ENCODE results near the gene NNMT.

The NNMT gene

DNA sequence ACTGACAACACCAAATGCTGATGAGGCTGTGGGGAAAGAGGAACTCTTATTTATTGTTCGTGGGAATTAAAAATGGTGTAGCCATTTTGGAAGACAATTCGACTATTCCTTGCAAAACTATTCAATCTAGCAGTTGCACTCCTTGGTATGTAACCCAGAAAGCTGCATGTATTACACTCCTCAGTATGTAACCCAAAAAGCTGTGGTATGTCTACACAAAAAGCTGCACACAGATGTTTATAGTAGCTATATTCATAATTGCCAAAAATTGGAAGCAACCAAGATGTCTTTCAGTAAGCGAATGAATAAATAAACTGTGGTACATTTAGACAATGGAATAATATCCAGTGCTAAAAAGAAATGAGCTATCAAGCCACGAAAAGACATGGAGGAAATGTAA lies 4.9 kb downstream of the NNMT start:
- no peaks in the 10 kb centered on the region for H3K36me3 ChIP-seq (ENCODE audit: insufficient read depth, low read length)
- H3K9ac ChIP-seq (ENCODE audit: low read depth, low read length): no peak overlapping the region
- no peaks in the 10 kb centered on the region; the same call in 1 of the 2 replicates for H3K4me1 ChIP-seq (ENCODE audit: insufficient read depth, low read length)
- H3K9me3 ChIP-seq (ENCODE audit: control insufficient read depth, insufficient read depth, low read length): 0 out of 2 replicates have a peak, but pooled peaks cover 5% of the 10 kb centered on the region

DNA sequence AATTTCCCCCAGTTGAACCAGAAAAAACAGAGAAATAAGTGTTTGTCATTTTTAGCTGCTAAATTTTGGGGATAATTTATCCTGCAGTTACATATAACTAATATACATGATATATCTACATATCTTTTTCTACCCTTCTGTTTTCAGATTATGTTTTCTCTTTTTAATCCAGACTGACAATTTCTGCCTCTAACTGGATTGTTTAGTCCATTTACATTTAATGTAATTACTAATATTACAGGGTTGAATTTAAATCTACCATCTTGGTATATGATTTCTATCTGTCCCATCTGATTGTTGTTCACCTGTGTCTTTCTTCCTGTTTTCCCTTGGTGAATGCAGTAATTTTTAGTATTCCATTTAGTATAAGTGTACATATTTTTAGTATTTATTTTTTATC lies 5.7 kb downstream of the NNMT start:
- Histone ChIP-seq H3K4me1 (ENCODE audit: insufficient read depth, low read length) (no peaks in the 10 kb centered on the region), H3K9ac (ENCODE audit: low read depth, low read length) (no peak overlapping the region), H3K36me3 (ENCODE audit: insufficient read depth, low read length) (no peaks in the 10 kb centered on the region), H3K9me3 (ENCODE audit: control insufficient read depth, insufficient read depth, low read length) (0 out of 2 replicates have a peak, but pooled peaks cover 5% of the 10 kb centered on the region)

DNA sequence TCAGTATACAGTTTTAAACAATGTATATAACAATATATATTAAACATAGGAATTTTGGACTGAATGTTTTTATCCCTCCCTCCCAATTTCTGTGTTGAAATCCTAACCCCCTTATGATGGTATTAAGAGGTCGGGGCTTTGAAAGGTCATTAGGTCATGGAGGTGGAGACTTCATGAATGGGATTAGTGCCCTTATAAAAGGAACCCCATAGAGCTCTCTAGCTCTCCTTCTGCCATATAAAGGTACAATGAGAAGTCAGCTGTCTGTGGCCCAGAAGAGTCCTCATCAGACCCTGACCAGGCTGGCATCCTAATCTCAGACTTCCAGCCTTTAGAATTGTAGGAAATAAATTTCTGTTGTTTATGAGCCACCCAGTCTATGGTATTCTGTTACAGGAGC lies 6.5 kb downstream of the NNMT start:
- Histone ChIP-seq H3K4me1 (ENCODE audit: insufficient read depth, low read length) (no peaks in the 10 kb centered on the region), H3K9me3 (ENCODE audit: control insufficient read depth, insufficient read depth, low read length) (0 out of 2 replicates have a peak, but pooled peaks cover 5% of the 10 kb centered on the region), H3K9ac (ENCODE audit: low read depth, low read length) (no peak overlapping the region), H3K36me3 (ENCODE audit: insufficient read depth, low read length) (no peaks in the 10 kb centered on the region)

DNA sequence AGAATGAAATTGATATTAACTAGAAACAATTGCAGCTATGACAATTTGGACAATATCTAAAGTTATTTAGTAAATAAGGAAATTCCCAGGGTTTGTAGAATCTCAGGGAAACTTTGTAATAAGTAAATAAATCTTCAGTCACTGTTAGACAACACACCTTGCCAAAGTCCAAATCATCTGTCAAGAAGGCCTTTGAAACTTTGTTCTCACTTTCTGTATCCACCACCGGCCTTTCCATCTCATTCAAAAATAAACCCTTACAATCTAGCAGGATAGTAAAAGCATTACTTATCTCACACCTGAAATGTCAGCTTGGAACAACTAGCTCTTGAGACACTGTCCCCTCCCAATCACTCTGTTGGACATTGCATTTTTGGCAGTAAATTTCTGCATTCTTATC lies 7.9 kb downstream of the NNMT start:
- Histone ChIP-seq H3K9ac (ENCODE audit: low read depth, low read length) (no peak overlapping the region), H3K9me3 (ENCODE audit: control insufficient read depth, insufficient read depth, low read length) (0 out of 2 replicates have a peak, but pooled peaks cover 5% of the 10 kb centered on the region), H3K4me1 (ENCODE audit: insufficient read depth, low read length) (no peaks in the 10 kb centered on the region; the same call in 1 of the 2 replicates), H3K36me3 (ENCODE audit: insufficient read depth, low read length) (no peaks in the 10 kb centered on the region)

DNA sequence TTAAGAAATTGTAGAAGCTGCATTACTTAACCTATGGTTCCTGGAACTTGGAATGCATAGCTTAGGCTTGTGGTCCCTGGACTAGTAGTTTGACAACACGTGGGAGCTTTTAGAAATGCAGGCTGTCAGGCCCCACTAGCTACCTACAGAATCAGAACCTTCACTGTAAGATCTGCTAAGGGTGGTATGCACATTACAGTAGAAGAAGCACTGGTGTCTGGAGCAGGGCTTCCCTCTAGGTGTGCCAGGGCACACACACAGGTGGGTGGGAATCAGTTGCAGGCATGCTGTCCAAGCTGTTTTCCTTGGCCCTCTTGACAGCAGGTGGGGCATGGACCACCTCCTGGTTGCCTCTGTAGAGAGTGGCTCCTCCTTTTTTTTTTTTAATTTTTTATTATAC lies 8.8 kb downstream of the NNMT start:
- no peaks in the 10 kb centered on the region; the same call in 1 of the 2 replicates for H3K4me1 ChIP-seq (ENCODE audit: insufficient read depth, low read length)
- 0 out of 2 replicates have a peak, but pooled peaks cover 5% of the 10 kb centered on the region for H3K9me3 ChIP-seq (ENCODE audit: control insufficient read depth, insufficient read depth, low read length)
- H3K36me3 ChIP-seq (ENCODE audit: insufficient read depth, low read length): no peaks in the 10 kb centered on the region
- H3K9ac ChIP-seq (ENCODE audit: low read depth, low read length): no peak overlapping the region

DNA sequence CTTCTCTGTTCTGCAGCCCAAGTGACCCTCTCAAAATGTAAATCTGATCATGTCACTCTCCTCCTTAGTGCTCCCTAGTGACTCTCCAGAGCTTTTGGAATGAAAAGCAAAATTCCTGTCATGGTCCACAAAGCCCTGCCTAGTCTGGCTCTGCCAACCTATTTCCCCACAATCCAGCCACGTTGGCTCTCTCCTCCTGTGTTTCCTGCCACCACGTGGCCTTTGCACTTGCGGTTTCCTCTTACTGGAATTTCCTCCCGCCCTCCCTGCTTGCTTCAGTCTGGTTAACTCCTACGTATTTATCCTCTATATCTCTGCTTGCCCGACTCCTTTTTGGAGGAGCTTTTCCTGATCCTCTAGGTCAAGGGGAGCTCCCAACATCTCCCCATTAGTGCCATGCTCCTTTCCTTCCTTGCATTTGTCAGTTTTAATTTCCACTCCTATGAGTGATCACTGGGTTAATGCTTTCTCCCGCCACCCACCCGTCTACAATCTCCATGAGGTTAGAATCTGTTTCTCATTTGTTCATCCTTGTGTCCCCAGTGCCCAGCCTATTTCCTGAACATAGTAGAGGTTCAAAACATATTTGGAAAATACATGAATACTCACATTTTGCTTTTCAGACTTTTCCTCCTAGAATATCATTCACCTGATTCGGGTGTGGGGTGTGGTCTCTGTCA lies 11.5 kb downstream of the NNMT start:
- no peaks in the 10 kb centered on the region for H3K9me3 ChIP-seq (ENCODE audit: control insufficient read depth, insufficient read depth, low read length)
- H3K4me1 ChIP-seq (ENCODE audit: insufficient read depth, low read length): no peaks in the 10 kb centered on the region; the same call in 1 of the 2 replicates
- H3K9ac ChIP-seq (ENCODE audit: low read depth, low read length): no peak overlapping the region
- no peaks in the 10 kb centered on the region for H3K36me3 ChIP-seq (ENCODE audit: insufficient read depth, low read length)

DNA sequence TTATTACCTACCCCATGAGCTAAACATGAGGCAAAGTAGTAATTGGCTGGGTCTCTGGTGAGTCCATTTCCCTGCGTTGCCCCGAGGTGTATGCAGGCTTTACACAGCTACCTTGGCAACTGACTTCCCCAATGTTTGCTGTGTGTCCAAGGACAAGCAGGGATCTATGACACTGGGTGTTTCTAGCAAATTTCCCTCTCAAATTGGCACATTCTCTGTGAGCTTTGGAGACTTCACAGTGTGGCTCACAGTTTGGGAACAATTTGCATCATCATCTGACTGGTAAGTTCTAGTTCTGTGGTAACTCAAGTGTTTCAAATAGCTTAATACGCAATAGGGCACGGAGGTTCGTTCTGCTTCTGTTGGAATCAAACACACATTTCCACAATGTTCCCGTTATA lies 12.5 kb downstream of the NNMT start:
- Histone ChIP-seq H3K36me3 (ENCODE audit: insufficient read depth, low read length) (no peaks in the 10 kb centered on the region), H3K9ac (ENCODE audit: low read depth, low read length) (no peak overlapping the region), H3K4me1 (ENCODE audit: insufficient read depth, low read length) (no peaks in the 10 kb centered on the region; the same call in 1 of the 2 replicates), H3K9me3 (ENCODE audit: control insufficient read depth, insufficient read depth, low read length) (no peaks in the 10 kb centered on the region)

DNA sequence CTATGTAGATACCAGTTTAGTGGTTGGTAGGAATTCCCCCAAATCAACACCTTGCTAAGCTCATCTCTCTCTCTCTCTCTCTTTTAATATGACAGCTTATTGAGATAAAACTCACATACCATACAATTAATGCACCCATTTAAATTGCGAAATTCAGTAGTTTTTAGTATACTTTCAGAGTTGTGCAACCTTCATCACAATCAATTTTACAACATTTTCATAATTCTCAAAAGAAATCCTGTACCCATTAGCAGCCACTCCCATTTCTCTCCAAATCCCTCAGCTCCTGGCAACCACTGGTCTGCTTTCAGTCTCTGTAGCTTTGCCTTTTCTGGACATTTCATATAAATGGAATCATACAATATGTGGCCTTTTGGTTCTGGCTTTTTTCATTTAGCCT lies 13.3 kb downstream of the NNMT start:
- H3K9ac ChIP-seq (ENCODE audit: low read depth, low read length): no peak overlapping the region
- no peaks in the 10 kb centered on the region for H3K36me3 ChIP-seq (ENCODE audit: insufficient read depth, low read length)
- H3K9me3 ChIP-seq (ENCODE audit: control insufficient read depth, insufficient read depth, low read length): no peaks in the 10 kb centered on the region
- H3K4me1 ChIP-seq (ENCODE audit: insufficient read depth, low read length): no peaks in the 10 kb centered on the region; the same call in 1 of the 2 replicates

DNA sequence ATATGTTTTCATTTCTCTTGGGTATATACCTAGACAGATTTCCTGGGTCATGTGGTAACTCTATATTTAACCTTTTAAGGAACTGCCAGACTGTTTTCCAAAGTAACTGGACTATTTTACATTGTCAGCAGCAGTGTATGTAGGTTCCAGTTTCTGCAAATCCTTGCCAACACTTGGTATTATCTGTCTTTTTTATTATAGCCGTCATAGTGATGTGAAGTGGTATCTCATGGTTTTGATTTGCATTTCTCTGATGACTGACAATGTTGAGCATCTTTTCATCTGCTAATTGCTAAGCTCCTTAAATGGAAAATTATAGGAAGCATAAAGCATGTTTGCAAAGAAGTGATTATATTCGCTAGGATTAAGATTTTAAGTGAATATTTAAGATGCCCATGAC lies 13.9 kb downstream of the NNMT start:
- Histone ChIP-seq H3K4me1 (ENCODE audit: insufficient read depth, low read length) (no peaks in the 10 kb centered on the region; the same call in 1 of the 2 replicates), H3K9me3 (ENCODE audit: control insufficient read depth, insufficient read depth, low read length) (no peaks in the 10 kb centered on the region), H3K9ac (ENCODE audit: low read depth, low read length) (no peak overlapping the region), H3K36me3 (ENCODE audit: insufficient read depth, low read length) (no peaks in the 10 kb centered on the region)

DNA sequence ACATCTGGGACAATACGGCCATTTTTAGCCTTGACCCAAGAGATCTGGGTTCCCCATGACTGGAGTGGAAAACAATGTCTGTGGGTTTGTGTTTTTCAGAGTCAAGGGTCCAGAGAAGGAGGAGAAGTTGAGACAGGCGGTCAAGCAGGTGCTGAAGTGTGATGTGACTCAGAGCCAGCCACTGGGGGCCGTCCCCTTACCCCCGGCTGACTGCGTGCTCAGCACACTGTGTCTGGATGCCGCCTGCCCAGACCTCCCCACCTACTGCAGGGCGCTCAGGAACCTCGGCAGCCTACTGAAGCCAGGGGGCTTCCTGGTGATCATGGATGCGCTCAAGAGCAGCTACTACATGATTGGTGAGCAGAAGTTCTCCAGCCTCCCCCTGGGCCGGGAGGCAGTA lies 15.7 kb downstream of the NNMT start:
- Histone ChIP-seq H3K36me3 (ENCODE audit: insufficient read depth, low read length) (no peaks in the 10 kb centered on the region), H3K9me3 (ENCODE audit: control insufficient read depth, insufficient read depth, low read length) (no peaks in the 10 kb centered on the region), H3K4me1 (ENCODE audit: insufficient read depth, low read length) (peaks cover 12% of the 10 kb centered on the region), H3K9ac (ENCODE audit: low read depth, low read length) (no peak overlapping the region)

DNA sequence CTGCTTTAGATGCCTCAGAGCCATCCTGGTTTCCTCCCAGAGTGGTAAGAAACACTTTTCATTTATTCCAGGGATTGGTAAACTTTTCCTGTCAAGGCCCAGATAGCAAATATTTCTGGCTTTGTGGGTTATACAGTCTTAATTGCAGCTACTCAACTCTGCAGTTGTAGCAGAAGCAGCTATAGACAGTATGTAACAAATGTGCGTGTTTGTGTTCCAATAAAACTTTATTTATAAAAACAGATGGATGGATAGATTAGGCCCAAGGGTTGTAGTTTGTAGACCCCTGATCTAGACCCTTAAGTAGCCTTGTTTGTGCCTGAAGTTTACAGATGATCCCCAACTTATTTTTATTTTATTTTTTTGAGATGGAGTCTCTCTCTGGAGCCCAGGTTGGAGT lies 17.9 kb downstream of the NNMT start:
- H3K9ac ChIP-seq (ENCODE audit: low read depth, low read length): no peak overlapping the region
- no peaks in the 10 kb centered on the region for H3K9me3 ChIP-seq (ENCODE audit: control insufficient read depth, insufficient read depth, low read length)
- no peaks in the 10 kb centered on the region for H3K36me3 ChIP-seq (ENCODE audit: insufficient read depth, low read length)
- H3K4me1 ChIP-seq (ENCODE audit: insufficient read depth, low read length): peaks cover 22% of the 10 kb centered on the region

DNA sequence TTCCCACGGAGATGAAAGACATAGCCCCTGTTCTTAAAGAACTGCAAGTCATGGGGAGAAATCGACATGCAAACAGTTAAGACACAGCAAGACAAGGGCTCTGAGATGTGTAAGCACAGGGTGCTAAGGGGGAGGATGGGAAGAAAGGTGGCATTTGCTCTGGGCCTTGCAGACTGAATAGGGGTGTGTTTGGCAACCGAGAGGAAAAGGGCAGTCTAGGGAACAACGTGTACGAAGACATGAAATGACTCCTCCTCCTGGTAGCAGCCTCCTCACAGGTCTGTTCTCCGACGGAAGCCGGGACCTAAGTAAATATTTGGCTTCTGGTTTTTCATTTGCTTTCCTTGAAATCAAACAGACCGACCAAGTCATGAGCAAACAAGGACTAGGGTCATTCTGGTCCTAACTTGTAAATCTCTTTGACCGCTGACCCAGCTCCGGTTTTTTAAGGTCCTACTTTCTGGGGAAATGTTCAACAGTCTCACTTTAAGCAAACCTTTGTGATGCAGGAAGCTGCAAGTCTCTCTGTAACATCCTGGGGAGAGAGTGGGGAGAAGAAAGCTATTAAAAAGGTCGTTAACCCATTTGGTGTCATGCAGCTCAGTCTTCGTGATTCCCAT lies 19.7 kb downstream of the NNMT start:
- no peak overlapping the region for H3K9ac ChIP-seq (ENCODE audit: low read depth, low read length)
- no peaks in the 10 kb centered on the region for H3K36me3 ChIP-seq (ENCODE audit: insufficient read depth, low read length)
- H3K4me1 ChIP-seq (ENCODE audit: insufficient read depth, low read length): peaks cover 36% of the 10 kb centered on the region
- no peaks in the 10 kb centered on the region for H3K9me3 ChIP-seq (ENCODE audit: control insufficient read depth, insufficient read depth, low read length)

DNA sequence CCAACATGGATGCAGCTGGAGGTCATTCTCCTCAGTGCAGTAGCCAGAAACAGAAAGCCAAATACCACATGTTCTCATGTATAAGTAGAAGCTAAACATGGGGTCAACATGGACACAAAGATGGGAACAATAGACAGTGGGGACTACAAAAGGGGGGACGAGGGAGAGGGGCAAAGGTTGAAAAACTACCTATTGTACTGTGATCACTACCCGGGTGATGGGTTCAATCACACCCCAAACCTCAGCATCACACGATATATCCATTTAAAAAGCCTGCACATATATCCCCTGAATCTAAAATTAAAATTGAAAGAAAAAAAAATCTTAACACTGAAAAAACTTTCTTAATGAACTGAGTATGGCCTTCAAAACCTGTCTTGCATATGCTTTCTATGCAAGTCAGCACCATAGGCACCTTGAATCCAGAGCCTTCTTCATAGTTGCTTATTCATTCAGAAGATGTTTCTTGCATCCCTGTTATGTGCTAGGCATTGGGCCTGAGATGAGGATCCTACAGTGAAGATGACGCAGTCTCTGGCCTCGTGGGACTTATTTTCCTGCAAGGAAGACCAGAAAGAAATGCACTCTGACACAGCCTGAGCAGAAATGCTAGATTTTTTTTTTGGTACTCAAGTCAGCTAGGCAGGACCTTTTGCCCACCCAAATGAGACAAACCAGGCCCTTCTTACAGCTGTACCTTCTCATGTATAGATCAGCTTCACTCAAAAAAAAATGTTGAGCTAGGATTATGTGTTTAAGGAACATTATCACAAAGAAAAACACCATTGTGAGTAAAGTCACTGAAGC lies 21.0 kb downstream of the NNMT start:
- peaks cover 36% of the 10 kb centered on the region for H3K4me1 ChIP-seq (ENCODE audit: insufficient read depth, low read length)
- H3K9me3 ChIP-seq (ENCODE audit: control insufficient read depth, insufficient read depth, low read length): no peaks in the 10 kb centered on the region
- H3K9ac ChIP-seq (ENCODE audit: low read depth, low read length): no peak overlapping the region
- H3K36me3 ChIP-seq (ENCODE audit: insufficient read depth, low read length): no peaks in the 10 kb centered on the region

DNA sequence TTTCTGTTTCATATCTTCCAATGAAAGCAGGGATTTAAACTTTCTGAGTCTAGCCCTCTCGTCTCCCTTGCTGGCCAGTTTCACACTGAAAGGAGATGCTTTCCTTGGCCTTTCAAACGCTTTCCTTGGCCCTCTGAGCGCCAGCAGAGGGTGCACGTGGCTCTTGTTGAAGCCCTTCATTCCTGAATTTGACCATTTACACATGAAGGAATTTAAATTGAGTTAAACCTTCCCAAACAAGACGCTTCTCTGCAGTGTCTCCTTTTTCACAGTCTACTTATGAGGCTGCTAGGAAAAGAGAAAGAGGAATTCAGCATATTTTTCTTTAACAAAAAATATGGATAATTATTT lies 21.6 kb downstream of the NNMT start:
- Histone ChIP-seq H3K4me1 (ENCODE audit: insufficient read depth, low read length) (peaks cover 36% of the 10 kb centered on the region), H3K9me3 (ENCODE audit: control insufficient read depth, insufficient read depth, low read length) (no peaks in the 10 kb centered on the region), H3K9ac (ENCODE audit: low read depth, low read length) (no peak overlapping the region), H3K36me3 (ENCODE audit: insufficient read depth, low read length) (no peaks in the 10 kb centered on the region)

DNA sequence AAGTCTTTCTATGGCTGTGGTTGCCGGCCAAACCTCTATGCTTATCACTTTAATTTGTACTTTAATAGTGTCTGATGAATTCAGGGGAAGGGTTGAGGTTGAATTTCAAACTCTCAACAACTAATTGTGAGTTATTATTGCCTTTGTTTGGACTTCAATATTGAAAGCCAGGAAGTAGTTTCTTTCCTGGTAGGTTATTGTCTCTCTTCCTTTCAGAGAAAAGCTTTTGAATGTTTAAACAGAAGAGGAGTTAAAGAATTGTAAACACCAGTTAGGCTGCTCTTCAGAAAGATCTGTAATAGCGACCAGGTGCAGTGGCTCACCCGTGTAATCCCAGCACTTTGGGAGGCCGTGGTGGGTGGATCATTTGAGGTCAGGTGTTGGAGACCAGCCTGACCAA lies 22.2 kb downstream of the NNMT start:
- H3K9me3 ChIP-seq (ENCODE audit: control insufficient read depth, insufficient read depth, low read length): no peaks in the 10 kb centered on the region
- peaks cover 36% of the 10 kb centered on the region for H3K4me1 ChIP-seq (ENCODE audit: insufficient read depth, low read length)
- no peaks in the 10 kb centered on the region for H3K36me3 ChIP-seq (ENCODE audit: insufficient read depth, low read length)
- no peak overlapping the region for H3K9ac ChIP-seq (ENCODE audit: low read depth, low read length)

Measured in ES-I3 (cell line).